ENCODE results near the gene PFAS. TPM values are rescaled to one million over a fixed set of nuclear protein-coding genes. Genes with fewer than 3 reads are reported as not detected.
"Not testable (repeated sequence)": the region's sequence is repeated elsewhere in the genome, so short reads cannot be mapped to it uniquely, and the experiment has no call there.

Gene PFAS
- total and polyA plus RNA-seq, 4 experiments from 2014 or later, result 8.9 to 29.1 (median 18.9) TPM

DNA sequence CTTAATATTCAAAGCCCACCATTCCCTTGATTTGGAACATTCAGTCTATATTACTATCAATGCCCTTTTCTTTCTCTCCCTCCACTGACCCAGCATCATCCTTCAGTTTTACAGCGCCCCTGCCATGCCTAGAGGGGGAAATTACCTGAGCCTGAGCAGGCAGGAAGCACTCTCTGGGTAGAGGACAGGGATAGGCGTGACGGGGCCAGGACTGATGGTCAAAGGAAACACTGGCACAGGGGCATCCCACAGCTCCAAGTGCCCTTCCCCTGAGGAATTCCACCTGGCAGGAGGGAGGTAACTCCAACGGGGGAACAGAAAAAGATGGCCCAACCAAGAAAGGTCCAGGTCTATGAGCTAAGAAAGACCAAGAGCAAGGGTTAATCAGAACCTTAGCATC is 11.2 kb upstream of the PFAS start:
- H3K4me3 ChIP-seq (ENCODE audit: low read length in 2 of 2), result no peak overlapping the region
- intact Hi-C loops (cut with micrococcal nuclease), result no loop called here
- peaks cover 21% of the 10 kb centered on the region for H3K4me1 ChIP-seq (ENCODE audit: insufficient read depth, low read length)
- Mint-ChIP-seq H3K4me1 (peaks cover 26 to 36% (median 33%) of the 10 kb centered on the region in 4 donors), H3K4me3 (peak overlapping the region in 2 of 8 donors; percentile 7 to 55), H3K27ac (peak overlapping the region in 4 of 7 donors; percentile 7 to 53 (median 25)), H3K36me3 (peaks cover 60 to 67% of the 10 kb centered on the region in 2 donors), H3K27me3 (no peaks in the 10 kb centered on the region), H3K9me3 (no peaks in the 10 kb centered on the region)
- peaks cover 86% of the 10 kb centered on the region for H3K36me3 ChIP-seq (ENCODE audit: insufficient read depth, low read length)
- no peaks in the 10 kb centered on the region for H3K9me3 ChIP-seq (ENCODE audit: control insufficient read depth in 1 of 2, low read length in 2 of 2)
- ChIA-PET CTCF (ENCODE audit: partially characterized antibody) (interaction anchor here (0.6 to 2.6 kb wide), 6 partner anchors 10 to 649 kb away, joined by 3 to 13 read pairs (median 4); partner anchors contain the start of gene CTC1), POLR2A (ENCODE audit: partially characterized antibody) (interaction anchor here (0.9 to 5.2 kb wide), 3 partner anchors 9 to 38 kb away, joined by 3 to 47 read pairs (median 46); partner anchors contain the start of gene CTC1)
- H3K27me3 ChIP-seq (ENCODE audit: insufficient read depth, low read length), result no peaks in the 10 kb centered on the region
- no peak overlapping the region for H3K27ac ChIP-seq (ENCODE audit: low read depth, low read length)
- DNase-seq, result no peak

DNA sequence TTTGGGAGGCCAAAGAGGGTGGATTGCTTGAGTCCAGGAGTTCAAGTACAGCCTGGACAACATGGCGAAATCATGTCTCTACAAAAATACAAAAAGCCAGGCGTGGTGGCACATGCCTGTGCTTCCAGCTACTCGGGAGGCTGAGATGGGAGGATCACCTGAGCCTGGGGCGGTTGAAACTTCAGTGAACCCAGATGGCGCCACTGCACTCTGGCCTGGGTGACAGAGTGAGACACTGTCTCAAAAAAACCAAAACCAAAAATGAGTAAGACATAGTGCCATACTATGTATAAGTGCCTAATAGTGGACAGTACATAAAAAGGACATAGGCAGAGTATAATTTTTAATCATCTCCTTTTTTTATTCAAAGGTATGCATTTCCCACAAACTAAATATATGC is 5.3 kb upstream of the PFAS start:
- H3K4me3 Mint-ChIP-seq, result peak overlapping the region; percentile 41 to 82 (median 62)
- POLR2A ChIA-PET (ENCODE audit: partially characterized antibody), result interaction anchor here (0.6 to 10.5 kb wide), 12 partner anchors 8 to 167 kb away, joined by 3 to 611 read pairs (median 5); partner anchors contain the start of genes BORCS6, RANGRF, SLC25A35 and VAMP2
- CTCF ChIA-PET (ENCODE audit: partially characterized antibody), result interaction anchor here (0.9 to 9.5 kb wide), 9 partner anchors 19 to 181 kb away, joined by 3 to 116 read pairs (median 3); partner anchors contain the start of gene SLC25A35
- Histone ChIP-seq H3K27ac (ENCODE audit: low read depth, low read length) (no peak overlapping the region), H3K9me3 (ENCODE audit: control insufficient read depth in 1 of 2, low read length in 2 of 2) (no peaks in the 10 kb centered on the region), H3K27me3 (ENCODE audit: insufficient read depth, low read length) (no peaks in the 10 kb centered on the region), H3K4me3 (ENCODE audit: low read length in 2 of 2) (no peak overlapping the region), H3K4me1 (ENCODE audit: insufficient read depth, low read length) (peaks cover 52% of the 10 kb centered on the region), H3K36me3 (ENCODE audit: insufficient read depth, low read length) (peaks cover 42% of the 10 kb centered on the region)
- peaks cover 0 to 5% of the 10 kb centered on the region in 2 donors for H3K27me3 Mint-ChIP-seq
- peak in 4 of 5 donors; percentile 27 to 56 (median 30) for DNase-seq
- H3K4me1 Mint-ChIP-seq, result peaks cover 37 to 69% (median 46%) of the 10 kb centered on the region in 4 donors
- H3K9me3 Mint-ChIP-seq, result peaks cover 0 to 5% (median 0%) of the 10 kb centered on the region in 8 donors
- peaks cover 35 to 54% of the 10 kb centered on the region in 2 donors for H3K36me3 Mint-ChIP-seq
- H3K27ac Mint-ChIP-seq, result peak overlapping the region; percentile 67 to 100 (median 90)
- intact Hi-C loops (cut with micrococcal nuclease), result no loop called here

DNA sequence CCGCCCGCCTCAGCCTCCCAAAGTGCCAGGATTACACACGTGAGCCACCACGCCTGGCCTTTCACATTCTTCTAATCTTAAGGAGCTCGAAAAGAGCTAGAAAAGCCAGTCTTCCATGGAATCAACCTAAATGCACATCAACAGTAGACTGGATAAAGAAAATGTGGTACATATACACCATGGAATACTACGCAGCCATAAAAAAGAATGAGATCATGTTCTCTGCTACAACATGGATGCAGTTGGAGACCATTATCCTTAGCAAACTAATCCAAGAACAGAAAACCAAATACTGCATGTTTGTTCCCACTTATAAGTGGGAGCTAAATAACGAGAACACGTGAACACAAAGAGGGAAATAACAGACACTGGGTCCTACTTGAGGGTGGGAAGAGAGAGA is 4.3 kb upstream of the PFAS start:
- no peak for DNase-seq
- Histone ChIP-seq H3K4me3 (ENCODE audit: low read length in 2 of 2) (no peak overlapping the region), H3K36me3 (ENCODE audit: insufficient read depth, low read length) (peaks cover 33% of the 10 kb centered on the region), H3K4me1 (ENCODE audit: insufficient read depth, low read length) (peaks cover 53% of the 10 kb centered on the region), H3K27me3 (ENCODE audit: insufficient read depth, low read length) (no peaks in the 10 kb centered on the region), H3K27ac (ENCODE audit: low read depth, low read length) (peak overlapping the region; percentile 69), H3K9me3 (ENCODE audit: control insufficient read depth in 1 of 2, low read length in 2 of 2) (no peaks in the 10 kb centered on the region)
- H3K4me3 Mint-ChIP-seq, result peak overlapping the region in 5 of 8 donors; percentile 55 to 98 (median 69)
- POLR2A ChIA-PET (ENCODE audit: partially characterized antibody), result interaction anchor here (0.8 to 10.5 kb wide), 10 partner anchors 9 to 118 kb away, joined by 3 to 611 read pairs (median 6); partner anchors contain the start of genes BORCS6, RANGRF, SLC25A35 and VAMP2
- H3K27ac Mint-ChIP-seq, result peak overlapping the region in 6 of 7 donors; percentile 25 to 100 (median 74)
- H3K9me3 Mint-ChIP-seq, result peaks cover 0 to 9% (median 0%) of the 10 kb centered on the region in 8 donors
- H3K4me1 Mint-ChIP-seq, result peaks cover 39 to 75% (median 50%) of the 10 kb centered on the region in 4 donors
- CTCF ChIA-PET (ENCODE audit: partially characterized antibody), result interaction anchor here (0.9 to 9.5 kb wide), 9 partner anchors 20 to 182 kb away, joined by 3 to 116 read pairs (median 3); partner anchors contain the start of gene SLC25A35
- peaks cover 29 to 53% of the 10 kb centered on the region in 2 donors for H3K36me3 Mint-ChIP-seq
- intact Hi-C loops (cut with micrococcal nuclease), result loop anchor here (5.0 kb wide), 3 partner anchors 87 to 402 kb away; partner anchors contain the start of gene NDEL1
- H3K27me3 Mint-ChIP-seq, result peaks cover 0 to 7% of the 10 kb centered on the region in 2 donors

DNA sequence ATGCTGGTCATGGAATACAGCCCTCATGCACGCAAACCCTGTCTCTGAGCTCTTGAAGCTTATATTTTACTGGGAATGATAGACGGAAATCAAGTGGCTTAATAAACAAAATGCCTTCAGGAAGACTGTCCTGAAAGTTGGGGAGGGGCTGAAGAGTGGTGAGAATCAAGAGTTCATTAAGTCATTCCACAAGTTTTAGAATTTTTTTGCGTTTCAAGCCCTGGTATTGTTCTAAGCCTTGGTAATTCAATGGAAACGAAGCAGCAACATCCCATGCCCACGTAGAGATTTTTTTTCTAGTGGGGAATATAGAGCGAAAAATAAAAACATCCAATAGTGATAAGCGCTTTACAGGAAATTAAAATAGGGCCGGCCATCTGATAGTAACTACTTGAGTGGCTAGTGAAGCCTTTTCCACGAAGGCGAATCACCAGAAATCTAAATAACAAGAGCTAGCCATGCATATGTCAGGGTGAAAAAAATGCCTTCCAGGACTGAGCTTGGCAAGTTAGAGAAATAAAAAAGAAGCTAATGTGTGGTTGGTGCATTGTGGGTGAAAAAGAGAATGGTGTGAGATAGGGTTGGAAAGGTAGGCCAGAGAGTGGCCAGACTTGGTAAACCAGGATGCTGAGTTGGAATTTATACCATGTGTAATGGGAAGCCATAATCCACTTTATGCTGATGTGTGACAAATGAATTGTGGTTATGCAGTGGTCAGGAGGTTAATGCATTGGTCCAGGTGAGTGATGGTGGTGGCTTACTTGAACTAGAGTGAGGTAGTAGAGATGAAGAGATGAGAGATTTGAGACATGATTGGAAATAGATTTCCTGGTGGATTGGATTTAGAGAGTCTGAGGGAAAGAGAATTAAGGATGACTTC is 772 bp downstream of the PFAS start:
- intact Hi-C loops (cut with micrococcal nuclease), result loop anchor here (1.0 to 5.0 kb wide), 5 partner anchors 38 to 408 kb away; partner anchors contain the start of genes NDEL1, RANGRF and SLC25A35
- Histone ChIP-seq H3K4me1 (ENCODE audit: insufficient read depth, low read length) (peaks cover 29% of the 10 kb centered on the region), H3K4me3 (ENCODE audit: low read length in 2 of 2) (peak overlapping the region; percentile 55 to 100), H3K9me3 (ENCODE audit: control insufficient read depth in 1 of 2, low read length in 2 of 2) (no peaks in the 10 kb centered on the region), H3K27ac (ENCODE audit: low read depth, low read length) (peak overlapping the region; percentile 98), H3K27me3 (ENCODE audit: insufficient read depth, low read length) (no peaks in the 10 kb centered on the region), H3K36me3 (ENCODE audit: insufficient read depth, low read length) (peaks cover 6% of the 10 kb centered on the region)
- H3K27ac Mint-ChIP-seq, result peak overlapping the region; percentile 99 to 100 (median 100)
- peaks cover 28 to 59% (median 35%) of the 10 kb centered on the region in 4 donors for H3K4me1 Mint-ChIP-seq
- no peak for DNase-seq
- ChIA-PET CTCF (ENCODE audit: partially characterized antibody) (interaction anchor here (0.6 to 9.5 kb wide), 4 partner anchors 27 to 112 kb away, joined by 3 to 116 read pairs (median 36); partner anchors contain the start of gene SLC25A35), POLR2A (ENCODE audit: partially characterized antibody) (interaction anchor here (0.7 to 10.5 kb wide), 17 partner anchors 15 to 131 kb away, joined by 3 to 611 read pairs (median 31); partner anchors contain the start of genes AURKB, BORCS6, RANGRF and SLC25A35)
- peak overlapping the region; percentile 96 to 100 (median 98) for H3K4me3 Mint-ChIP-seq
- H3K36me3 Mint-ChIP-seq, result peaks cover 14 to 30% of the 10 kb centered on the region in 2 donors
- peaks cover 0 to 11% (median 0%) of the 10 kb centered on the region in 8 donors for H3K9me3 Mint-ChIP-seq
- H3K27me3 Mint-ChIP-seq, result peaks cover 0 to 7% of the 10 kb centered on the region in 2 donors

DNA sequence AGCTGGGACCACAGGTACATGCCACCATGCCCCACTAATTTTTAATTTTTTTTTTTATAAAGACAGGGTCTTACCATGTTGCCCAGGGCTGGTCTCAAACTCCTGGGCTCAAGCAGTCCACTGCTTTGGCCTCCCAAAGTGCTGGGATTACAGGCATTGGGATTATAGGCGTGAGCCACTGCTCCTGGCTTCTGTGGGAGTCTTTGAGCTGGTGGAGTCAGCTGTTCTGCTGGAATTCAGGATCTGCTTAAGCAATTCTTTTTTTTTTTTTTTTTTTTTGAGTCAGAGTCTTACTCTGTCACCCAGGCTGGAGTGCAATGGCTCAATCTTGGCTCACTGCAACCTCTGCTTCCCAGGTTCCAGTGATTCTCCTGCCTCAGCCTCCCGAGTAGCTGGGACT is 2.3 kb downstream of the PFAS start:
- H3K4me3 Mint-ChIP-seq; H3K27ac ChIP-seq (ENCODE audit: low read depth, low read length); DNase-seq; intact Hi-C loops (cut with micrococcal nuclease); H3K4me3 ChIP-seq (ENCODE audit: low read length in 2 of 2); H3K9me3 ChIP-seq (ENCODE audit: control insufficient read depth in 1 of 2, low read length in 2 of 2); H3K27ac Mint-ChIP-seq; H3K27me3 ChIP-seq (ENCODE audit: insufficient read depth, low read length); H3K27me3 Mint-ChIP-seq: not testable (repeated sequence)
- POLR2A ChIA-PET (ENCODE audit: partially characterized antibody), result interaction anchor here (0.6 to 1.9 kb wide), 3 partner anchors 29 to 131 kb away, joined by 3 to 8 read pairs (median 4); partner anchors contain the start of gene AURKB
- Mint-ChIP-seq H3K36me3 (peaks cover 9 to 31% of the 10 kb centered on the region in 2 donors), H3K4me1 (peaks cover 19 to 43% (median 22%) of the 10 kb centered on the region in 4 donors), H3K9me3 (peaks cover 0 to 11% (median 0%) of the 10 kb centered on the region in 8 donors)
- Histone ChIP-seq H3K36me3 (ENCODE audit: insufficient read depth, low read length) (peaks cover 10% of the 10 kb centered on the region), H3K4me1 (ENCODE audit: insufficient read depth, low read length) (peaks cover 14% of the 10 kb centered on the region)
- CTCF ChIA-PET (ENCODE audit: partially characterized antibody), result interaction anchor here (0.8 kb wide), 1 partner anchor 48 kb away, joined by 3 read pairs; no protein-coding TSS in a partner anchor

DNA sequence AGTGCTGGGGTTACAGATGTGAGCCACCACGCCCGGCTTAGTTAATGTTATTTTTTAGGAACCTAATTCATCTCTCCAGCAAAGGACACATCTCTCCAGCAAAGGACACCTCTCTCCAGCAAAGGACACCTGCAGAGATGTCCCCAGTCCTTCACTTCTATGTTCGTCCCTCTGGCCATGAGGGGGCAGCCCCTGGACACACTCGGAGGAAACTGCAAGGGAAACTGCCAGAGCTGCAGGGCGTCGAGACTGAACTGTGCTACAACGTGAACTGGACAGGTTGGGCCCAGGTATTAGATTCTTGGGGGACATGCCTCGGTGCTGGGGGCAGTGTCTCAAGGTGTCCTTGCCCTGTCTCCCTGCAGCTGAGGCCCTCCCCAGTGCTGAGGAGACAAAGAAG is 4.7 kb downstream of the PFAS start:
- H3K36me3 ChIP-seq (ENCODE audit: insufficient read depth, low read length), result peaks cover 10% of the 10 kb centered on the region
- POLR2A ChIA-PET (ENCODE audit: partially characterized antibody), result no interaction called here
- Mint-ChIP-seq H3K4me1 (peaks cover 14 to 21% (median 17%) of the 10 kb centered on the region in 4 donors), H3K9me3 (peaks cover 0 to 6% (median 0%) of the 10 kb centered on the region in 8 donors), H3K36me3 (peaks cover 9 to 24% of the 10 kb centered on the region in 2 donors), H3K27me3 (peaks cover 0 to 2% of the 10 kb centered on the region in 2 donors), H3K4me3 (no peak overlapping the region), H3K27ac (no peak overlapping the region)
- H3K27ac ChIP-seq (ENCODE audit: low read depth, low read length), result no peak overlapping the region
- H3K4me1 ChIP-seq (ENCODE audit: insufficient read depth, low read length), result peaks cover 9% of the 10 kb centered on the region
- H3K27me3 ChIP-seq (ENCODE audit: insufficient read depth, low read length), result no peaks in the 10 kb centered on the region
- H3K9me3 ChIP-seq (ENCODE audit: control insufficient read depth in 1 of 2, low read length in 2 of 2), result no peaks in the 10 kb centered on the region
- CTCF ChIA-PET (ENCODE audit: partially characterized antibody), result interaction anchor here (1.3 kb wide), 1 partner anchor 41 kb away, joined by 3 read pairs; the partner anchor contains the start of gene SLC25A35
- peak in 1 of 5 donors; percentile 4 for DNase-seq
- intact Hi-C loops (cut with micrococcal nuclease), result no loop called here
- H3K4me3 ChIP-seq (ENCODE audit: low read length in 2 of 2), result no peak overlapping the region

Measured in CD4-positive, alpha-beta memory T cell (primary cell).